ENCODE results near the gene ACSF3.
"Not testable (repeated sequence)": the region's sequence is repeated elsewhere in the genome, so short reads cannot be mapped to it uniquely, and the experiment has no call there.

ACSF3 gene

GRCh38 chr16:89072548-89073130 is 21.0 kb upstream of the ACSF3 start:
- no peak for DNase-seq (ENCODE audit: extremely low read depth in 1 of 2, low read depth in 1 of 2)

DNA sequence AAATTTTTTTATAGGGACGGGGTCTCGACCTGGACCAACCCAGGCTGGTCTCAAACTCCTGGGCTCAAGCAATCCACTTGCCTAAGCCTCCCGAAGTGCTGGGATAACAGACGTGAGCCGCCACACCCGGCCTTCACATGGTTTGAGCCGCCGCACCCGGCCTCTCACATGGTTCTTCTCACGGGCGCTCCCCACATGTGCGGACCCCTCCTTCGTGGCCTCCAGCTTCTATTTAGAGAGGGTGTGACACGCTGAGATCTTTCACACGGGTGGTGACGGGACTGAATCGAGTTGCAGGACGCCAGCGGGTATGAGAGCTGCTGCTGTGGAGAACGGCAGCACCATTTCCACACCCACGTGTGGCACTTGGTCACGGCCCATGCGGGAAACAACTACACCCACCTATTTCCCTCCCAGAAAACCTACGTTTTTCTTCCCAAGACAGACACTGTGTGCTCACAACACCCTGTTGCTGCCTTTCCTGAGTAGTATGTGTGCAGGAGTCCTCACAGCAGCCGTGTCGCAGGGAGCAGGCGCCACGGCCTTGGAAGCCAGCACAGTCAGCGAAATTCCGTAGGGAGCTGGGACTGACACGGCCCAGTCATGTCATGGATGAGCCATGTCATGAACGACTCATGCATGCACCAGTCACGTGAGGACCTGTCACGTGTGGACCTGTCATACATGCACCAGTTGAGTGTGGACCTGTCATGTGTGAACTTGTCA is 20.1 kb upstream of the ACSF3 start:
- DNase-seq (ENCODE audit: extremely low read depth in 1 of 2, low read depth in 1 of 2), result no peak

GRCh38 chr16:89074072-89074674 is 19.5 kb upstream of the ACSF3 start:
- not testable (repeated sequence) for DNase-seq (ENCODE audit: extremely low read depth in 1 of 2, low read depth in 1 of 2)

DNA sequence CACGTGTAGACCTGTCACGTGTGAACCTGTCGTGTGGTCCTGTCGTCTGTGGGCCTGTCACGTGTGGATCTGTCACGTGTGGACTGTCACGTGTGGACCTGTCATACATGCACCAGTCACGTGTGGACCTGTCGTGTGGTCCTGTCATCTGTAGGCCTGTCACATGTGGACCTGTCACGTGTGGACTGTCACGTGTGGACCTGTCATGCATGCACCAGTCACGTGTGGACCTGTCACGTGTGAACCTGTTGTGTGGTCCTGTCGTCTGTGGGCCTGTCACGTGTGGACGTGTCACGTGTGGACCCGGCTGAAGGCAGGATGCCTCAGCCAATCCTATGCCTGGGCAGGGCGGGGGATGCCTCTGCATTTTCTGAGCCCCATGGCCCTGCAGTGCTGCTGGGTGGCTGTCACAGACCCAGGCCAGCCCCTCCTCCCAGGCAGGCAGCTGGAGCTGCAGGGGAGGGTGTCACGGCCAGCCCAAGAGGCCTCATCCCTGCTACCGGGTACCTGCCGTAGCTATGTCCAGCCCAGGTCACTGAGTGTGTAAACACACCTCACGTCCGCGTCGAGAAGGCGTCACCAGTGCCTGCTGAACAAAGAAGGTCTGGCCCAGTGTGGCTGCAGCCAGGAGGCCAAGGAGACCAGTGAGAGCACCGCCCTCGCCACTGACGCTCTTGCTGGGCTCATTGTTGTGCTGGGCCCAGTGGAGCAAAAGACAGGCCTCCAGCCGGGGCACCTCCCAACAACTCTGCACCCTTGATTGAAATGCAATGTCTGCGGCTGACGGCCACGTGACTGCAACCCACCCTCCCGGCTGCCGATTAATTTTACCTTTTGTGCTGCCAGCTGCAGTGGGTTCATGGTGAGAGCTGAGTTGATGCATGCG is 18.6 kb upstream of the ACSF3 start:
- DNase-seq (ENCODE audit: extremely low read depth in 1 of 2, low read depth in 1 of 2), result no peak

DNA sequence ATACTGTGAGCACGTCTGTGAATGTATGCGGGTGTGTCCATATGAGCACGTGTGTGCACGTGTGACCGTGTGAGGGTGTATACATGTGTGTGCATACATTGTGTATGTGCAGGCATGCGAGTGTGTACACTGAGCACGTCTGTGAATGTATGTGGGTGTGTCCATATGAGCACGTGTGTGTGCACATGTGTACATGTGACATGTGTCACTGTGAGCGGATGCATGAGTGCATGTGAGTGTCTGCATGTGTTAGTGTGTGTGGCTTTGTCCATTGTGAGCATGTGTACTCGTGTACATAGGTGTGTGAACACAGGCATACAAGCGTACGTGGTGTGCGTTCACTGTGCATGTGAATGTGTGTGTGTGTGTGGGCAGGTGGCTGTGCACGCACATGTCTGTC is 17.5 kb upstream of the ACSF3 start:
- no peak for DNase-seq (ENCODE audit: extremely low read depth in 1 of 2, low read depth in 1 of 2)

DNA sequence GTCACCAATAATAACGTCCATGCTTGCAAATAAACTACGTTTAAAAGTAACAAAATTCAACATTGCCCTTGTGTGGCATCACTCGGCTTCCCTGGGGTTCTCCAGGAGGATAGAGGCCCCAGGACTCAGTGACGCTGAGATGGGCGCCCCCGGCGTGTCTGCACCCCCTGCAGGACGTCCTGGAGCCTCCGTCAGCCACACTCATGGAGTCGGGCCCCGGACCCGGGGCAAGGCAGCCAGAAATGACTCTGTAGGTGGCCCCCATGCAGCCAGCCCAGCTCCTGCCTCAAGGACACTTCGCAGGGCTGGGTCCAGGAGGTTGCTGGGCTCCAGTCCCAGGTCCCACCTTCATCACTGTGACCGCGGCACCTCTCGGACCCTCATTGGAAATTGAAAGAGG is 16.6 kb upstream of the ACSF3 start:
- DNase-seq (ENCODE audit: extremely low read depth in 1 of 2, low read depth in 1 of 2), result no peak

- DNase-seq (ENCODE audit: extremely low read depth in 1 of 2, low read depth in 1 of 2), result no peak
Observed at GRCh38 chr16:89078172-89078571, 15.5 kb upstream of the ACSF3 start.

- DNase-seq (ENCODE audit: extremely low read depth in 1 of 2, low read depth in 1 of 2), result no peak
Observed at GRCh38 chr16:89079434-89079980, 14.1 kb upstream of the ACSF3 start.

GRCh38 chr16:89080196-89080853 is 13.3 kb upstream of the ACSF3 start:
- no peak for DNase-seq (ENCODE audit: extremely low read depth in 1 of 2, low read depth in 1 of 2)

DNA sequence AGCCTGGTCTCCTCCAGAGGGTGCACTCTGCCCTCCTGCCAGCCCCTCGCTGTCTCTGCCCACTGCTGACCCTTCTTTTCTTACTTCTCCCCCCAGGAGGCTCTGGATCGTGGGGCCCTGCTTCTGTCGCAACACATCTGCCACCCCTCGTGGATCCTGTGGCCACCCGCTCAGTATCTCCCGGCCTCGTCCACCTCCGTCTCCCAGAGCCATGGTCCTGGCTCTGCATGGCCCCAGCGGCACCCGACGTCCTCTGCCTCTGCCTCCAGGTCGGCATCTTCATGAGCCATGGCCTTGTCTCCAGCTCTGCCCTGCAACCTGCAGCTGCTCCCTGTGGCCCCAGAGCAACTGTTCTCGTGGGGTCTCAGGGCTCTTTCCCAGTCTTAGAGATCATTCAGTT is 12.1 kb upstream of the ACSF3 start:
- DNase-seq (ENCODE audit: extremely low read depth in 1 of 2, low read depth in 1 of 2), result no peak

DNA sequence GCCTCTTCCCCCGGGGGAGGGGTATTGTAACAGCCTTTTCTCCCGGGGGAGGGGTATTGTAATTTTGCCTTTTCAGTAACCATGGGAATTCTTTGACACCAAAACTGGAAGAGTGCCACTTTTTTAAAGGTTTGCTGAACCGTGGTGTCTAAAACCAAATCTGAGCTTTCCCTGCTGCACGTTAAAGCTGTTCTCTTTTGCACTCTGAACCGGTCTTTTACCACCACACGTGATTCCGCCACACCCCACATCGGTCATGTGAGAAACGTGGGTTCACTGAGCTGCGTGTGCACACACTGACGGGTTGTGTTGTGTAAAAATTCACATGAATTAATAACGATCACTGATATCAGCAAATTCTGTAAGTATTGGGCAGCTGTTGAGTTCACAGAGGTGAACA is 9.2 kb upstream of the ACSF3 start:
- DNase-seq (ENCODE audit: extremely low read depth in 1 of 2, low read depth in 1 of 2), result no peak

DNA sequence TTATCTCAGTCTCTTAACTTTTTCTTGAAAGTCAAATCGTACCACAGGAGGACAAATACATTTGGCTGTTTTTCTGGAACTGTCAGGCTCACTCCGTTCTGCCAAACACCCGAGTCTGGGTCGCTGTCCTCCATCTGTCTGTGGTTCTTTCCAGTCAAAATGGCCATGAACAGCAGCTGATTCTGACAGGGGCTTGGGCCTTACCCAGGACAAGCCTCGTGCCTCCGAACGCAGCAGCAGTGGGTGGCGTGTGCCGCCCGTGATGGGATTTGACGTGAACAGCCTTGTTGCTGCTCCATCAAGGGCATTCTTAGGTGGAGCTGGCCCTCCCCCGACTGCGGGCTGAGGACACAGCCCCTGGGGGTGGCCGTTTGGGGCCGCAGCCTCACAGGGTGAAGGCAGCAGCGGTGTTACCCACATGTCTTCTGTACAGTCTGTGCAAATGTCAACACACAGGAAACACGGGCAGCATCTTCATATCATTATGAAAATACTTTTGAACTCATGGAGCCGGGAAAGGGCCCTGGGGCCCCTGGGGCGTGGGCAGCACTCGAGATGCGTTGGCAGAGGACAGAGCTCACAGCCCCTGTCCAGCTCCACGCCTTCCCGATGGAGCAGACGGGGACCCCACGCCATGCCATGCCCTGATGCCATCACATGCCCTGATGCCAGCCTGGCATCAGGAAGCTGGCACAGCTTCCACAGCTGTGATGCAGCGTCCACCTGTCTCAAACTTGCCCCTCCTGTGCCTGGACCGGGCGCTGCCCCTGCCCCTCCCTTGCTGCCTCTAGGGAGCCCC is 8.6 kb upstream of the ACSF3 start:
- no peak for DNase-seq (ENCODE audit: extremely low read depth in 1 of 2, low read depth in 1 of 2)

GRCh38 chr16:89085755-89086154 is 7.9 kb upstream of the ACSF3 start:
- no peak for DNase-seq (ENCODE audit: extremely low read depth in 1 of 2, low read depth in 1 of 2)

GRCh38 chr16:89087922-89088497 is 5.6 kb upstream of the ACSF3 start:
- no peak for DNase-seq (ENCODE audit: extremely low read depth in 1 of 2, low read depth in 1 of 2)

DNA sequence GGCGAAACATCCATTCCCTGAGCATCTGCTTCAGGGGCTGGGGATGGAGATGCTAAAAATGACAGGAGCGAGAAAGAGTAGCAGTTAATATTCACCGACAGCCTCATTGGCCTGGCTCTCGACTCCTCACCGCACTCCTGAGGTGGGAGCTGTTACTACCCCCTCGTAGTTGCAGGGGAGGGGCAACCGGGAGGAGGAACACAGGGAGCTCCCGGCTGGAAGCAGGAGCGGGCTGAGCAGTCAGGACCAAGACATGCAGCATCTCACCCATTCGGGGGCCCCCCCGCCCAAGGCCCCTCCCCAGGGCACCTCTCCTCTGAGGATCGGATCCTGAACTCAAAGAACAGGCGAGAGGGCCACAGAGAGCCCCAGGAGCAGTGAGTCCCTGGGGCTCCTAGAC is 4.5 kb upstream of the ACSF3 start:
- DNase-seq (ENCODE audit: extremely low read depth in 1 of 2, low read depth in 1 of 2), result no peak

DNA sequence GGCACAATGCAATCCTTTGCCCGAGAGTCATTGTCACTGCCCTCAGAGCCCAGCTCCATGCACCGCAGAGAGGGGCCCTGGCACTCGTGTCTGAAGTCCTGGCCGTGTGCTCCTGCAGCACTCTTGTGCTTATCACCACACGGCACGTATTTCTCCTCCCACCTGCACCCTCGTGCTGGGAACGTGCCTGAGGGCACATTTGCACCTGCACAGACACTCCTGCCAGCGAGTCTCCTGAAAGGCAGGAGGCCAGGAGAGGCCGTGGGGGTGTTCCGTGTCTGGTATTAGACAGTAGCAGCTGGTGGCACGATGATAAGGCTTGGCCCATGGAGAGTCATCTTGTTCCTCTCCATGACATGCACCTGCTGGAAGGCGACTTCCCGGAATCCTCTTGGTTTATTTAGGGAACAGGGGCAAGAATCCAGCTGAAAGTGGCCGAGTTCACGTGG is 3.4 kb upstream of the ACSF3 start:
- DNase-seq (ENCODE audit: extremely low read depth in 1 of 2, low read depth in 1 of 2), result no peak

GRCh38 chr16:89090669-89091426 is 2.8 kb upstream of the ACSF3 start:
- no peak for DNase-seq (ENCODE audit: extremely low read depth in 1 of 2, low read depth in 1 of 2)

GRCh38 chr16:89092013-89092412 is 1.6 kb upstream of the ACSF3 start:
- no peak for DNase-seq (ENCODE audit: extremely low read depth in 1 of 2, low read depth in 1 of 2)

DNA sequence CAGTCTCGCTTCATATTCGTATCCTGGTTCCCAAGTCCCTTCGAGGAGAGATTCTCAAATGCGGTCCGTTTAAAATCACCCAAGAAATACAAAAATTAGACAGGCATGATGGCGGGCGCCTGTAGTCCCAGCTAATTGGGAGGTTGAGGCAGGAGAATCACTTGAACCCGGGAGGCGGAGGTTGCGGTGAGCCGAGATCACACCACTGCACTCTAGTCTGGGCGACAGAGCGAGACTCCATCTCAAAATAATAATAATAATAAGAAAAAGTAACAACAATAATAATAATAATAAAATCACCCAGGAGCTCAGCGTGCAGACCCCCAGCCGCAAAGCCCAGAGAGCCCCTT is 425 bp upstream of the ACSF3 start:
- not testable (repeated sequence) for DNase-seq (ENCODE audit: extremely low read depth in 1 of 2, low read depth in 1 of 2)
